ENCODE data around the gene KCNK3. TPM values are rescaled to one million over a fixed set of nuclear protein-coding genes. Genes with fewer than 3 reads are reported as not detected.

Gene KCNK3
- total RNA-seq, 4 donors from 2014 or later = 4.8 to 8.3 (median 5.6) TPM

DNA sequence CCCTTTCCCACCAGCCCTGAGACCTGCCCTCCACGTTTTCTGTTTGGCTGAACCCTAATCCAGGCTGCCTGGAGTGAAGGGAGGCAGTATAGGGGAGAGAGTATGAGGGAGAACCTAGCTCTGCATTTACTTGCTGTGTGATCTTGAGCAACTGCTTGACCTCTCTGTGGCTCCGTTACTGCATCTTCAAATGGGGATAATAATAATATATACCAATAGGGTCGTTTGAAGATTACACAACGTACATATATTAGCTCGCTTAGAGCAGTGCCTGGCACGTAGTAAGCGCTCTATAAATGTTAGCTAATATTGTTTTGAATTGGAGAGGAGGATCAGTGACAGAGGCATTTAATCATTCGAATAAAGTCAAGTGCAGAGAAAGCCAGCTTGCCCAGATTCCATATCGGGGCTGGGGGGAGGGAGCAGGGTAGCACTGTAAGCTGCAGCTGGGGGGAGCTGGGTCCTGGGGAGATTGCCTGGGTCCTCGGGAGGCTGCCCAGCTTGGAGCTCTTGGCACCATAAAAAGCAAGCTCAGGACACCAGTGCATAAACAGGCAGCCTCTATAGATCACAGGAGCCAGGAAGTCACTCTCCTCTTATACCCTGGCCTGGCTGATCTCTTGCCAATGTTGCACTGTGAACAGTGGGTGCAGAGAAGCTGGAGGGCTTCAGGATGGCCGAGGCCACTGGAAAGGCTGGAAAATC lies 19.1 kb downstream of the KCNK3 start:
- DNase-seq = peak; percentile 35 to 66
- peak overlapping the region; percentile 20 to 67 (median 54) for H3K27ac ChIP-seq

DNA sequence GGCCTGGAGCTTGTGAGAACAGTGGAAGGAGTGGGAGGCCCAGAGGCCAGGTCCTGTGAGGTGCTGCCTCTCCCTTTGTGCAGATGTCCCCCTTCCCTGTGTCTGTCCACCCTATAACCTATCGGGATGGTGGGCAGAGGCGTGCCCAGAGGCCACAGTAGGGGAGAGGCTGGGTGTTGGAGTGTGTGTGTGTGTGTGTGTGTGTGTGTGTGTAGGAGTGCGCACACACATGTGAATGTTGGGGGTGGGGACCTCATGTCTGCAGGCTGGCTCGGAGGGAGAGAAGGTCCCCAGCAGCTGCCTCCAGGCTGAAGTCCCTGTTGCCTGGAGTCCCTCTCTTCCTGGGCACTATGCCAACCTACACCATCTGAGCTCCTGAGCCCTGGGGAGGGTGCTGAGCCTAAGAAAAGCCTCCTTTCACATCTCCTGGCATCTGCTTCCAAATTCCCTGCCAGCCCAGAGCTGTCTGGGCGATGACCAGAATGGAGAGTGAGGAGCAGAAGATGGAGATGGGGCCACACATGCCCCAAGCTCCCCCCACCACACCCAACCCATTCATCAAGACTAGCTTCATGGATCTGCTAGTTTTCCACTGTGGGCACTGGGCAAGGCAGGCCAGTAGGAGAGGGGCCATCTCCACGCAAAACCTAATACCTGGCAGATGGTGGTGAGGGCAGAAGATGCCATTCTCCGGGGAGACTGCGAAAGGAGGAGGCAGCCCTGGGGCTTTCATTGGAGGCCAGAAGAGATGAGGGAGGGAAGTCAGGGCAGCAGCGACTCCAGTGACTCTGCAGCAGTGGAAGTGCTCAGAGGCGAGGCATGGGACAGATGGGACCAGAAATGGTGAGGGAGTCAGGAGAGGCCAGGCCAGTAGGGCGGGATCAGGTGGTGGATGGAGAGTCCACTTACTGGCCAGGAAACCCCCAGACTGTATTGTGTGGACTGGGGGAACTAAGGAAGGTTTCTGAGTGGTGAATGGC lies 20.3 kb downstream of the KCNK3 start:
- WGBS, 2 donors = 86 to 91% methylated on average over 9 to 10 of the region's 11 CpGs
- H3K36me3 ChIP-seq = no peaks in the 10 kb centered on the region
- peak overlapping the region in 2 of 3 donors; percentile 54 to 67 for H3K27ac ChIP-seq
- H3K27me3 ChIP-seq = no peaks in the 10 kb centered on the region
- peak in 1 of 2 donors; percentile 42 for DNase-seq
- intact Hi-C loops (cut with DNase I) = no loop called here
- H3K9me3 ChIP-seq = no peaks in the 10 kb centered on the region
- TF ChIP-seq, protein P1, sequence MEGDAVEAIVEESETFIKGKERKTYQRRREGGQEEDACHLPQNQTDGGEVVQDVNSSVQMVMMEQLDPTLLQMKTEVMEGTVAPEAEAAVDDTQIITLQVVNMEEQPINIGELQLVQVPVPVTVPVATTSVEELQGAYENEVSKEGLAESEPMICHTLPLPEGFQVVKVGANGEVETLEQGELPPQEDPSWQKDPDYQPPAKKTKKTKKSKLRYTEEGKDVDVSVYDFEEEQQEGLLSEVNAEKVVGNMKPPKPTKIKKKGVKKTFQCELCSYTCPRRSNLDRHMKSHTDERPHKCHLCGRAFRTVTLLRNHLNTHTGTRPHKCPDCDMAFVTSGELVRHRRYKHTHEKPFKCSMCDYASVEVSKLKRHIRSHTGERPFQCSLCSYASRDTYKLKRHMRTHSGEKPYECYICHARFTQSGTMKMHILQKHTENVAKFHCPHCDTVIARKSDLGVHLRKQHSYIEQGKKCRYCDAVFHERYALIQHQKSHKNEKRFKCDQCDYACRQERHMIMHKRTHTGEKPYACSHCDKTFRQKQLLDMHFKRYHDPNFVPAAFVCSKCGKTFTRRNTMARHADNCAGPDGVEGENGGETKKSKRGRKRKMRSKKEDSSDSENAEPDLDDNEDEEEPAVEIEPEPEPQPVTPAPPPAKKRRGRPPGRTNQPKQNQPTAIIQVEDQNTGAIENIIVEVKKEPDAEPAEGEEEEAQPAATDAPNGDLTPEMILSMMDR (IDR thresholded peaks at IDR 0.05) = no peak
- TF ChIP-seq POLR2A (IDR thresholded peaks at IDR 0.05) = no peak
- H3K4me1 ChIP-seq = peaks cover 34 to 64% of the 10 kb centered on the region in 2 donors
- H3K4me3 ChIP-seq (replicated peaks in 1 of 3) = no peak overlapping the region

More for the DNA sequence above, 19.1 kb downstream of the KCNK3 start:
- H3K9me3 ChIP-seq = no peaks in the 10 kb centered on the region
- TF ChIP-seq POLR2A (IDR thresholded peaks at IDR 0.05) = no peak
- TF ChIP-seq, protein P1 (IDR thresholded peaks at IDR 0.05) = no peak
- H3K27me3 ChIP-seq = no peaks in the 10 kb centered on the region
- no peaks in the 10 kb centered on the region for H3K36me3 ChIP-seq
- H3K4me3 ChIP-seq (replicated peaks in 1 of 3) = no peak overlapping the region
- intact Hi-C loops (cut with DNase I) = no loop called here
- peaks cover 46 to 68% of the 10 kb centered on the region in 2 donors for H3K4me1 ChIP-seq
- WGBS, 2 donors = 57 to 59% methylated on average over 11 of the region's 11 CpGs

DNA sequence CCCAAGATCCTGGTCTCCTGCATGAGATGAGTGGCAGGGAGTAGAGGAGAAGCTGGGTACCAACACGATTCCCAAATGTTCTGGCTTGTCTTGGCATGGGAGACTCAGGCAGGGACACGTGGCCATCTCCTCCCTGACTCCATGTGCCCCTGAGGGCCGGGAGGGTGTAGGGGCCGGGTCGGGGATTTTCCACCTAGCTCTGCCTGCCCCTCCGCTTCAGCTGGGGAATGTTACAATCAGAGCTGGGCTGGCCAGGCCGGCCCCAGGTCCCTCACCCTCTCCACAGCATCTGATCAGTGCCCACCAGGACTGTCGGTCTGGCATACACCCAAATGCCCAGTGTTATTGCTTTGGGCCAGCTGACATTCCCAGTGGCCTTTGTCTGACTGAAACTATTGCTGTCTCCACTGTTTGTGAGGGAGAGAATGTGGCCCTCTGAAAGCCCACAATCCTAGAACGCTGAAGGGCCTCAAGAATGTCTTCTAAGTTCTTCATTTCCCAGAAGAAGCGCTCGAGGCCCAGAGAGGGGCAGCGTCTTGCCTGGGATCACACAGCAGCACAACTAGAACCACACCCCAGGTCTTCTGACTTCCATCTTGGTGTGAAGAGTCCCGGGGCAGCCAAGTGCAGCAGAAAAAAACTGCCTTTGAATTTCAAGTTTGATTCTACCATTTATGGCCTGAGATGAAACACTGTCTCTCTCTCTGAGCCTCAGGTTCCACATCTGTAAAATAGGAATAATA lies 23.2 kb downstream of the KCNK3 start:
- peaks cover 42 to 58% of the 10 kb centered on the region in 2 donors for H3K4me1 ChIP-seq
- intact Hi-C loops (cut with DNase I) = no loop called here
- H3K36me3 ChIP-seq = no peaks in the 10 kb centered on the region
- TF ChIP-seq POLR2A (IDR thresholded peaks at IDR 0.05) = no peak
- TF ChIP-seq, protein P1 (IDR thresholded peaks at IDR 0.05) = no peak
- H3K9me3 ChIP-seq = no peaks in the 10 kb centered on the region
- no peaks in the 10 kb centered on the region for H3K27me3 ChIP-seq
- no peak overlapping the region for H3K4me3 ChIP-seq (replicated peaks in 1 of 3)
- H3K27ac ChIP-seq = no peak overlapping the region
- 88 to 91% methylated on average over 13 of the region's 13 CpGs for WGBS, 2 donors
- no peak for DNase-seq

- no peak overlapping the region for H3K4me3 ChIP-seq (replicated peaks in 1 of 3)
- intact Hi-C loops (cut with DNase I) = no loop called here
- H3K36me3 ChIP-seq = no peaks in the 10 kb centered on the region
- H3K27me3 ChIP-seq = no peaks in the 10 kb centered on the region
- H3K9me3 ChIP-seq = no peaks in the 10 kb centered on the region
- no peak for DNase-seq
- H3K27ac ChIP-seq = no peak overlapping the region
- 94 to 97% methylated on average over 3 of the region's 3 CpGs for WGBS, 2 donors
- no peak for TF ChIP-seq POLR2A (IDR thresholded peaks at IDR 0.05)
- TF ChIP-seq, protein P1 (IDR thresholded peaks at IDR 0.05) = no peak
- peaks cover 42 to 58% of the 10 kb centered on the region in 2 donors for H3K4me1 ChIP-seq
Measured at GRCh38 chr2:26716340-26716739, 23.8 kb downstream of the KCNK3 start.

All from thyroid gland (tissue), 4 donors.